GM04503 (cell line): ENCODE data around the gene HSPA9.

Experiments used
- DNase-seq: peaks from one replicate; pipeline ENCODE4 v3.0.0-alpha.2; 2012; ENCODE audit warnings: low read depth

Gene HSPA9

DNA sequence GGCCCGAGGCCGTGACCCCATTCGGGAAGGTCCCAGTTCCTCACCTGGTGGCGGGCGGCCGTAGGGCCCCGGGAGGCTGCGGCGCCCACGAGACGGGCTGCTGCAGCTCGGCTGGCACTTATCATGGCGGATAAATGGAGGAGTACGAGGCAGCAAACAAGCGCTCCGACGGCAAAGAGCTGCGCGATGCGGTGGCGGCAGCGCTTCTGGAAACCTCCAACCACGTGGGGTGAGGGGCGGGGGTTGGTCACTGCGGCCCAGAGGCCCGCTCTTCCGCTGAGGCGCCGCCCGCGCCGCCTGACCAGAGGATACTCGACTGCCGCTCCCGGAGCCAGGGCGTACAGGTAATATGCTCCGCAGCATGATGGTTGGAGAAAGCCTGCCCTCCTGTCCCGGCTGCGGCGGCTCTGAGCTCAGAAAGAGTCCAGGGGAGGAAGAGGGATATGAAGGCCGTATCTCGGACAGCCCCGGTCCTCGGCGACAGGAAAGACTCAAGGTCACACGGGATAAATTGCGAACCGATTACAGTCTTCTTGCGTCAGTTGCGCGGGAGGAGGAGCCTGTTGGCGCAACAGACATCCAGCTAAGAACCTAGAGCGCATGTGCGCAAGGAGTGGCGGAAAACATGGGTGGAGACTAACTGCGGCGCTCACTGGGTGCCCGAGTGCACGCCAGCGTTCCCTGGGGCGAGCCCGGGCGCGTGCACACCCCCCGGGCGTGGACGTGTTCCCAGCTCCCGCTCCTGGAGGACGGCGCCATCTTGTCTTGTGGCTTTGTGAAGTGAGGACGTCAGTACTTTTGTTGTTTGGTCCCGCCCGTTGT, at the start of gene HSPA9:
HSPA9 (minus strand) TSS at position 208 of the 822 bp plus-strand sequence; CDS start at position 125, 83 bp downstream.
- peak; percentile 98 for DNase-seq

DNA sequence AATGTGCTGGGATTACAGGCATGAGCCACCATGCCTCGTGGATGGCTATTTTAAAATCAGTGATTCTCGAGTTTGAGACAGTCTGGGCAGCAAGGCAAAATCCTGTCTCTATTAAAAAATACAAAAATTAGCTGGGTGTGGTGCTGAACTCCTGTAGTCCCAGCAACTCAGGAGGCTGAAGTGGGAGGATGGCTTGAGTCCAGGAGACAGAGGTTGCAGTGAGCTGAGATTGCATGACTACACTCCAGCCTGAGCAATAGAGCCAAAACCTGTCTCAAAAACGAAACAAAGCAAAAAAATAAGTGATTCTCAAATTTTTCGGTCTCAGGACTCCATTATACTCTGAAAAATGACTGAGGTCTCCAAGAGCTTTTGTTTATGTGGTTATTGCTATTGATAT, 47.9 kb upstream of the HSPA9 start:
- no peak for DNase-seq

DNA sequence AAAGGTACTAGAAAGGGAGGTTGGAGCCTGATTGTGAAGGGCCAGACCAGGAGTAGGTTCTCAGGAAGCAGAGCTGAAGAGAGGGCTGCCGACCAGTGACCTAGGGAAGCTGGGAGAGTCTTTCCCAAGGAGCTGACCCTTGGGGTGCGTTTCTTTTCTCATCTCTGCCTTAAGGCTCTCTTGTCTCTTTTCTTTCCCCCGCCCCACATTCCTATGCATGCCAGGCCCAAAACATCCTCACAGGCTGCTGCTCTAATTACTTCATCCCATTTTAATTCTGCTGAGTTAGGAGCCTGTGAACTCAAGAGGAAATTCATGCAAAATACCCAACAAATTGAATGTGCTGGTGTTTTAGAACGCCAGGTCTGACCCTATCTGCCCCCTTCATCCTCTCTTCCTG, 46.9 kb upstream of the HSPA9 start:
- no peak for DNase-seq

DNA sequence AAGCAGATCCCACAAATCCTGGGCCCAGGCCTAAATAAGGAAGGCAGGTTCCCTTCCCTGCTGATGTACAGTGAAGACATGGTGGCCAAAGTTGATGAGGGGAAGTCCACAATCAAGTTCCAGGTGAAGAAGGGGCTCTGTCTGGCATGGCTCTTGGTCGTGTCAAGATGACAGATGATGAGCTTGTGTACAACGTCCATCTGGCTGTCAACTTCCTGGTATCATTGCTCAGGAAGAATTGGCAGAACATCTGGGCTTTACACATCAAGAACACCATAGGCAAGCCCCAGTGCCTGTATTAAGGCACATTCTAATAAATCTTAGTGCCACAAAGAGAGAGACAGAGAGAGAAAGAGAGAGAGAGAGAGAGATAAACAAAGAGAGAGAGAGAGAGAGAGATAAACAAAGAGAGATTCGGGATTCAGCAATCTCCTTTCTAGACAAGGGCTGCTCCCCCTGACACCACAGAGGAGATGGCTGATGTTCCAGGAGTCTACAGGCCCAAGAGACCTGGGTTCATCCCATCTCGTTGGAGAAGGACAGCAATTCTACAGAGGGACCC, 45.5 kb upstream of the HSPA9 start:
- no peak for DNase-seq

DNA sequence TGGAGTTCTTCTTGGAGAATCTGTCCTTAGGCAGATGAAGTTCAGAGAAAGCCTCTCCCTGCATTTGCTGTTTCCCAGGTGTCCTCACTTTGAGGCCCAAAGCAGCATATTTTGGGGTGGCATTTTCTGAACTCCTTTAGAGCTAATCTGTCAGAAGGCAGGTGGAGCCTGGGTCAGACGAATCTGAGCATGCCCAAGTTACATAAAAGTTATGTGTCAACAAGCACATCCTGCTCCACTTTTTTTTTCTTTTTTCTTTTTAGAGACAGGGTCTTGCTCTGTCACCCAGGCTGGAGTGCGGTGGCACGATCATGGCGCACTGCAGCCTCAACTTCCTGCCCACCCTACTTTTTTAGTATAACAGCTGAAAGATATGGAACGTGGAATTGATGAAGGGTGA, 41.3 kb upstream of the HSPA9 start:
- no peak for DNase-seq

DNA sequence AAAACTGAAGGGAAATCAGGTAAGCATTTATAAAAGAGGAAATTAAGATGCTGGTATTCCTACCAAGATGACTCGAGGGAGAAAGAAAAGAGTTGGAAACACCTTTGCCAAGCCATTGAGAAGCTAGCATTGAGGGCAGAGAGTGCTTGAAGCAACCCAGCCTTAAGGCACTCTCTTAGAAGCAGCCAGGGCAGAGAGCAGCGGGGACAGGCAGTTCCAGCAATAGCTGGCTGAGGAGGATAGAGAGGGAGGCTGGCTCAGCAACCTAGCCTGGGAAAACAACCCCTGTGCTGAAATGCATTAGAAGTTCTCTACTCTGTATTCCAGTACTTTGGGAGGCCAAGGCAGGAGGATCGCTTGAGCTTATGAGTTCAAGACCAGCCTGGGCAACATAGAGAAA, 40.3 kb upstream of the HSPA9 start:
- no peak for DNase-seq

DNA sequence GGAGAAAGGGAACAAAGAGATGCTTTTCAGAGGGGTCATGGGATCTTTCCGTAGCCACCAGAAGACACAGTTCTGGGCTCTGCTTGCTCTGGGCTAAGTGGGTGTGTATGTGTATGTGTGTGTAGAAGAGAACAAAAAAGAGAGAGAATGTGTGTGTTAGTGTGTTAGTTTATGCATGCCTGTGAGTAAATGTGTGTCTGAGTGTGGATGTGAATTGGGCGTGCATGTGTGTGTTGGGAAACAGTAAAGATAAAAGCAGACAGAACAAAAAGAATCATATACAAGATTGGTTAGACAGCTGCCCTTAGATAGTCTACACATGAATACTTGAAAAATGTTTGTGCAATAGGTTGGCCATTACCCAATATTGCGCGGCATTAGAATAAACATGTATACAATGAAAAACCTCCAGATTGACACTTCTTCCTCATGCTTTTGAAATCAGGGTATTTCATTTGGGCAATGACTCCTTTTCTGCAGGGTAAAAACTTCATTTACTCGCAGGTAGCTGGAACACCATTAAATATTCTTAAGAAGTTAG, 36.5 kb upstream of the HSPA9 start:
- no peak for DNase-seq

DNA sequence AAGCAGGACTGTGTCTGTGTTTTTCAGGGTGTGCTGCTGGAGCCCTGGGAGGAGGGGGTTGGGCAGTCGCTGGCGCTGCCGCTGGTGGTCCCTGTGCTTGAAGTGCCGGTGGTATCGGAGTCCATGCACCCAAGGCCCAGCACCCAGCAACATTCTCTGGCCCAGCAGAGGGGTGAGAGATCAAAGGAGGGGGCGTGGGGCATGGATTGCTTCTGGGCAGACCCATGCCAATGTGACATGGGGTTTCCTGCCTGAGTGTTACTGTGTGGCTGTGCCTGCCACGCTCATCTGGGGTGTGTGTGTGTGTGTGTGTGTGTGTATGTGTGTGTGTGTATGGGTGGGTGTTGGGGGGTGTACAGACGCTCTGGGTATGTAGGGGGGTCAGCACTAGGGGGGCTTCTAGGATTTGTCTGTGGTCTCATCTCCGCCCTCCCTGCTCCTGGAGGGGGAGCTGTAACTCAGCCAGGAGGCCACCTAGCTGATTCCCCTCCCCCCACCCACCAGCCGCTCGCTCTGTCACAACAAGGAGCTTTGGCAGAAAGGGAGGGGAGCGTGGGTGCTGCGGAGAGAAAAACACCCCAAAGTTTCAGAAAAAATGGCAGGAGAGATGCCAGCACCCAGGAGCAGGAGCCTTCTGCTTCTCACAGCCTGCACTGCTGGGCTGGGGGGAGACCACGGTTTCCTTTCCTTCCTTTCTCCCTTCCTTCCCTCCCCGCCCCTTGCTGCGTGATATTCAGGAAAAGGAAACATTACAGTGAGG, 35.9 kb upstream of the HSPA9 start:
- no peak for DNase-seq

DNA sequence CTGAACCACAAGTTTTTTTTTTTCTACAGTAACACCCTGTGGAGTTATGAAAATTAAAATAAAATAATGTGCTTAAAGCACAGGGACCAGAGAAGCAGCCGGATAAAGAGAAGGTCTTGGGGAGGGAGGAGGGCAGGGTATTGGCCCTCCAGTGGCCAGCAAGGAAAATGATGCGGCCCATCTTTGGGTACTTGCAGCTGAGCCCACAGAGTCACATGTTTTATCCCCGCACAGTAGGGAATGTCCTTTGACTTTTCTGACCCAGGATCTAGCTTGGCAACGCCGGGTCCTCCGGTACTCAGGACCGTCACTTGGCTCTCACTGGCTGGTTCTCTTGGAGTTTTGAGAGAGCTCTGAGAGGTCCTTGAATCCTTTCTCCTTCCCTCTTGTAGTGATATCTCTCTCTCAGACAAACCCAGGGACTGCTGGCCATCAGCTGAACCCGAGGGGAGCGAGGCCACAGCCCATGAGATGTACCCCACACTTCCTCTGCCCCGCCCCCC, 35.3 kb upstream of the HSPA9 start:
- no peak for DNase-seq

DNA sequence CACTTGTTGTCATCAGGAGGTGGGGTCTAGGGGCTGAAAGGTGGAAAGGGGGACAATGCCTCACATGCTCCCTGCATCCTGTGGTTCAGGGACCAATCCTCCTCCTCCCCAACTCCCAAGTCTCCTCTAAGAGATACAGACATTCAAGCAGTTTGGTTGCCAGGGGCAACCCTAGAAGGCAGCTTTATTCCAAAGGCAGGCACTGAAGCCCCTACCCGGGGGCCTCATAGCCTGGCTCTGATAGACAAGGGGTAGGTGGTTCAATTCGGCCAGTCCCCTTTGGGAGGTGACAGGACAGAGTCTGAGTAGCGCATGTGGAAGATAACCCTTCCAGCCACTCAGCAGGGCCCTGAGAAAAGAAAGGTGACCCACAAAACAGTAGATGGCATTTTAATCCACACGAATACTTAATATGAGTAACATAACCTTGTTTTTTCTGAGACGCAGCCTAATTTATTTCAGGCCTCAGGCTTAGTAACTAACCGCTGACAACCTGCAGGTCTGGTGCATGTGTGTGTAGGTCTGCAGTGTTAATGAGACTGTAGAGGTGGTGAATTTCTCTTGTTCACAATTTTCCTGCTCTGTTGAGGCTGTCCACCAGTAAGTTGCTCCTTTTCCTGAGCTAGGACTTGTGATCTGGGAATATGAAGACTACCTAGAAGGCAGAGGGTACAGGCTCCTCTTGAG, 31.3 kb upstream of the HSPA9 start:
- no peak for DNase-seq

DNA sequence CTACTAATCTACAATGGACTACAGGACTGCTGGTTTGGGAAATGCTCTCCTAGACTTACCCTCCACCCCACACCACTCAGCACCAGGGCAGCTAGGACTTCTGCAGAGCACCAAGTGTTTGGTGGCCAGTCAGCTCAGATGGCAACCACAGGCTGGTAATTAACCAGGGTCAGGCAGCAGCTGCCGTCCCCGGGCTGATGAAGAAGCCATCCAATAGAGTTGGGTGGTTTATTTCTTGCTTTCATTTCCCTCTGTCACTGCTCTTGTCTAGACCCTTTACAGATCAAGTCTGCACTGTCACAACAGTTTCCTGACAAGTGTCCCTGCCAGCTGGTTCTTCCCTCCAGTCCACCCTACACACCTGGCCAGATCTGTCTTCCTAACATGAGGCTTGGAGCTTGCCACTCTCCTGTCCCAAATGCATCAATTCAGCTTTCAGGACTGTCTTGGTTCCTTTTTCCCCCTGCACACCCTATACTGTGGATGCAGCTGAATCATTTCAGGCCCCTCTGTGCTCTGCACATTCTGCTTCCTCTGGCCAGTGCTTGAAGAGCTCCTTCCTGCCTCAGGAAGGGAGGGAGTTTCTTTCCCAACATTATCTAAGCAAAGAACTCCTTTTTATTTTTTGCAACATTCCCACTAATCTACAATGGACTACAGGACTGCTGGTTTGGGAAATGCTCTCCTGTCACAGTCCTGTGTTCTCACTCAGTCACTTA, 30.2 kb upstream of the HSPA9 start:
- no peak for DNase-seq

DNA sequence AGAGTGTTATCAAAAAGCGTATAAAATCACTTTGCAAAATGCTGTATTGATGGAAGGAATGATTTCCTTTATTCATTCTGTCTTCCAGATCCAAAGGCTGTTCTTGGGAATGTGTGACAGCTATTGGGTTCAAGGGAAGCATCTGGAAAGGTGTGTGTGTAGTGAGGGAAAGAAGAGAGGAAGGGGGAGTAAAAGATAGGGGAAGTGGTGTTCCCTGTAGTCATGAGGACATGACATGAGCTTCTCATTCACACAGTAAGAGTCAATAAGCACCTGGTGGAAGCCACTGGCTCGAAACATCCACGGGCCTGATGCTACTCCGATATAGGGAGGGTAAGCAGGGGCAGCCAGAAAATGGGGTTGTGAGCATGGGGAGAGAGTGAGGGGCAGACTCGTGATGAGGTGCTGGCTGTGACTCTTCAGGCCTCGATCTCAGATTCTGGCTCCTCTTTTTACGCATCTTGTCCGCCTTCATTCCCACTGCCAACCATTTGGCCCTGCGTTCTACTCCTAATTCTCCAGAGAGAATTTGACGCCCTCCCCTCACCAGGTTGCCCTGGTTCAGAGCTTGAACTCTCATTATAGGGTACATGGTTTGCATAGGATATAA, 29.1 kb upstream of the HSPA9 start:
- DNase-seq = no peak

DNA sequence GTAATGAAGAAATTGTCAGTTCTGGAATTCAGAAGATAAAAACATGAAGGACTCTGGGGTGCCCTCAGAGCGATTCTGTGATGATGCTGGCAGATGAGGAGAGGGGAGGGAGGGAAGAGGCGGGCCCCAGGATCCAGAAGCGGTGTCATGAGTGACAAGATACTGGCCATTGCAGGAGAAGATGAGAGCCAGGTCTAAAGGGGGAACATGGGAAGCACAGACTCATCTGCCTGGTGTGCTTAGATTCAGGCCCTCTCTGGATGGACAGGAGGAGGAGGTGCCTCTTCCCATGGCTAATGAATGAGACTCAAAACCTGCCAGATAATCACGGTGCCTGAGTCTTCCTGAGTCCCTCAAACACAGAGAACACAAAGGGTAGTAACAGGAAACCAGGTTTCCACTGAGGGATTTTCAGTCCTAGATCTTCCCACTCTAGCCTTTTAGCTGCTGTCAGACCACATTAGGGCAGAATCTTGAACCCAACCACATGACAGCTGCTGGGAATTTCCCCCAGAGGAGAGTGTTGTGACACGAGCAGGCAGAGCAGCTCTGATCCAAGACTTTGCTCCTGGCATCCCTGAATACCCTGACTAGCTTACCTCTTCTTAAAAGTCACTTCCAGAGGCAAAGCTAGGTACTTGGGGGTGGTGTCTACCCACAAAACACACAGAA, 28.2 kb upstream of the HSPA9 start:
- no peak for DNase-seq

DNA sequence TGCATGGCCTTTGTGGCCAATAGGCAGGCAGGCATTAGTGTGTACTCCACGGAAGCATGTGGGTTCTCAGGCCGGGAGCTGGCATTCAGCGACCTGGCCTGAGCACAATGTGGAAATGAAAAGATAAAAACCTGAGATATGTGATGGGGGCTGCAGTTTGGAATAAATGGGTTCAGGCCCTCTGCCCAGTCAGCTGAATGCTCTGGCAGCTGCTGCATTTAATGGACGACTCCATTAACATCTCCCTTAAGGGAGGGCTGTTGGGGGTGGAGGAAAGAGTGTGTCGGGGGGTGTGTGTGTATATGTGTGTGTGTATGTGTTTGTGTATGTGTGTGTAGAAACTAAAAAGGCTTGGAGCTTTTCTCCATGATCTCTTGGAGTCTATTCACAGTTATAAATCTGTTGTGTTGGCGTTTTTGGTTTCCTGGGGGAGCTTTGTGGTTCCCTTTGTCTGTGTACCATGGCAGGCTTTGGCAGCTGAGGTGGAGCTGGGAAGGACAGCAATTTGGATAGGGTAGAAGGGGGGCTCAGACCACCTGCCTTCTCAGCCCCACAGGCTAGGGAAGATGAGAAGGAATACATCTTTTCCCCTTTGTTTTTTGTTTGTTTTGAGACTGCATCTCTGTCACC, 27.3 kb upstream of the HSPA9 start:
- no peak for DNase-seq

DNA sequence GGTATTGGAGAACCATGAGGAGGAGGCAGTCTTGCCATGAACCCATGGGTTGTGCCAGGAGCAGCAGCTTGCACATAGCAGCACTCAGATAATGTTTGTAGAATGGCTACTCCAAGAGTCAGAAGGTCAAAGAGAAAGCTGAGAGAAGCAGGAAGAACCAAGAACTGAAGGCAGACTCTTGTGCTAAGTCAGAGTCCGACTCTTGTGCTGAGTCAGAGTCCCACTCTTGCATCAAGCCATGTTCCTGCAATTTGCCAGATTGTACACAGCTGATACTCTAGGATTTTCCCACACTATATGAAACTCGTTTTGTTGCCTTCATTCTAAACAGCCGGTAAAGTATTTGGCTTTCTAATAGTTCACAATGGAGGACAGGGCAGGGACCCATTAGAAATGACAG, 26.2 kb upstream of the HSPA9 start:
- peak; percentile 22 for DNase-seq

DNA sequence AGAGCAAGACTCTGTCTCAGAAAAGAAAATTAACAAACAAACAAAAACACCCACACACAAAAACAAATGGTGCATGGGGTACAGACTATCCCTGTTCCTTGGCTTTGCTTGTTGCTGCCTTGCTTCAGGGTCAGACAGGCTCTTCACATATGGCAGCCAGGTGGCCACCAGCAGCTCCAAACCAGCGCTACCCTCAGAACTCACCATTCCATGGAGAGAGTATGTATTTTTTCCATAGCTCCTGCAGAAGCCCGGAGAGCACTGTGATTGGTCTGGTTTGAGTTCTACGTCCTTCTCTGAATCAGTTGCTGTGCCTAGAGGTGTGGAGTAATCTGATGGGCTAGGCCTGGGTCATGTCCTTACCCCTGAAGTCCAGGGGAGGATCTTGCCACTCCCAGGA, 25.2 kb upstream of the HSPA9 start:
- no peak for DNase-seq

DNA sequence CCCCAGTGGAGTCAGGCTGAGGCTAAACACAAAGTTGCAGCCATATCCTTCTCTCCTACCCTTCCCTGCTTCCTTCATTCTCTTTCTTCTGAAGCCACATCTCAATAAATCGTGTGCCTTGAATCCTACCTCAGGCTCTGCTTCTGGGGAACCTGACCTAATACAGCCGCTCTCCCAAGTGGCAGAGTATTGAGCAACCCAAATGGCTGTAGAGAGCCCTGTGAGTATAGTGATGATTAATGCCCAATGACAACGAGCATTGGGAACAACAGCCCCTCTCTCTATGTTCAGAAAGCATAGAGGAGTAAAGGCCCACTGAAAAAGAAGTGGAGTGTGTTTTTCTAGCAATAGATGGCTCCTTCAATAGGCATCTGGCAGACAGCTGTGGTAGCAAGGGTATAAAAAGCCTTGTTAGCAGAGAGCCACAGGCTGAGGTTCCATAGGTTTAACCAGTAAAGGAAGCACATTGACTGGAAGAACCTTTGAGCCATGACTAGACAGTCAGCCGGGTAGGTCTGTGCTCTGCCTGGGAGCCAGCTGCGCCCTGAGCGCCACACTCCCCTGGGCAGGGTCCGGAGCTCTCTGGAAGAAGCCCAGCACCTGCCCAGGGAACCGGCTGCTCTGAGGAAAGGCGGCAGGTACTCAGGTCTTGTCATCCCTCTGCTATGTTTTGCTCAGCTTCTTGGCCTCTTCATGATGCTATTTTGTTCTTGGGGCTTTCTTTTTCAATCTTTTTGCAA, 22.6 kb upstream of the HSPA9 start:
- DNase-seq = no peak

DNA sequence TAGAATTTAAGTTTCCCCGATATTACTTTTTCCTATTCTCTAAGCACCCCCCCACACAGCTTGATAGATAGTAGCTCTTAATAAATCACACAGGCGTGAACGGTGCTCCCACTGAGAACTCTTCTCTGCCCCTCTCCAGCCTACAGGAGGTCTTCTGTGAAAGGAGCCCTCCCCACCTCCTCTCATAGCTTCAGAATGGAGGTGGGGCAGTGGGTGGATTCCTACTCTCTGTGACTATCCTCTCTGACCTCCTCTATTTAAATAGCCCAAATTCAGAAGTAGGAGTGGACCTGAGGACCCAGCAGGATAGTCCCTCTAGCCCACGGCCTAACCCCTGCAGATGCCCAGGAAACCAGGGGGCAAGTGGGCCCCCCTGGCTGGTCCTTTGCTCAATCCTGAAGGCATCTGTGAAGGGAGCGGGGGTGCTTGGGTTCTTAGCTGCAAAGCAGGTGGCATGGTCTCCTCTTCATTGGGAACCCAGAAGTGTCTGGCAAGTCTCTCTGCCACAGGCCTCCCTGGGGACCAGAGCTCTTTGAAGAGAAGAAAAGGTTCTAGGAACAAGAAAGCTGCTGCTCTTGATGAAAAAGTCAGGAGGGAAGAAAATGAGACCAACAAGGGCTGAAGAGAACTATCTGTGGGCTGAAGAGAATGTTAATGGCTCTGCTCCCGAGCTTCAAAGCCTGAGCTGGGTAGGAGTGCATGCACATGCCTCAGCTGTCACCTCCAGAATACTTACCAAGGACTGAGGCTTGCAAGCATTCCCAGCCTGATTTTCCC, 21.1 kb upstream of the HSPA9 start:
- DNase-seq = no peak
